Measurements from ENCODE around the gene GPD1.

DNA sequence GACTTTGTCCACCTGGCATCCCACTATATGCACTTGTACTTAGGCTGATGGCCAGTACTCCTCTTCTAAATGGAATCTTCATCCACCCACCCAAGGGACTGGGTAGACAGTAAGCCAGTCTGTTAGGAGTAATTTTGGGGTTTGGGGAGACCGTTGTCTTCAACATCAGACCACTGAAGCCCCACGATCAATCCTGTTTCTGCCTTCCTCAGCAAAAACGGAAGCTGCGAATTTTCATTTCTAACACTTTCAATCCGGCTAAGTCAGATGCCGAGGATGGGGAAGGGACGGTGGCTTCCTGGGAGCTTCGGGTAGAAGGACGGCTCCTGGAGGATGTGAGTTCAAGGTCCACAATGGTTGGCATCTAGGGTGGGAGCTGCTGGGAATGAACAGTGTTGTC lies 16.7 kb upstream of the GPD1 start:
- TF ChIP-seq, protein P1, sequence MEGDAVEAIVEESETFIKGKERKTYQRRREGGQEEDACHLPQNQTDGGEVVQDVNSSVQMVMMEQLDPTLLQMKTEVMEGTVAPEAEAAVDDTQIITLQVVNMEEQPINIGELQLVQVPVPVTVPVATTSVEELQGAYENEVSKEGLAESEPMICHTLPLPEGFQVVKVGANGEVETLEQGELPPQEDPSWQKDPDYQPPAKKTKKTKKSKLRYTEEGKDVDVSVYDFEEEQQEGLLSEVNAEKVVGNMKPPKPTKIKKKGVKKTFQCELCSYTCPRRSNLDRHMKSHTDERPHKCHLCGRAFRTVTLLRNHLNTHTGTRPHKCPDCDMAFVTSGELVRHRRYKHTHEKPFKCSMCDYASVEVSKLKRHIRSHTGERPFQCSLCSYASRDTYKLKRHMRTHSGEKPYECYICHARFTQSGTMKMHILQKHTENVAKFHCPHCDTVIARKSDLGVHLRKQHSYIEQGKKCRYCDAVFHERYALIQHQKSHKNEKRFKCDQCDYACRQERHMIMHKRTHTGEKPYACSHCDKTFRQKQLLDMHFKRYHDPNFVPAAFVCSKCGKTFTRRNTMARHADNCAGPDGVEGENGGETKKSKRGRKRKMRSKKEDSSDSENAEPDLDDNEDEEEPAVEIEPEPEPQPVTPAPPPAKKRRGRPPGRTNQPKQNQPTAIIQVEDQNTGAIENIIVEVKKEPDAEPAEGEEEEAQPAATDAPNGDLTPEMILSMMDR (IDR thresholded peaks at IDR 0.05): no peak
- TF ChIP-seq POLR2A (IDR thresholded peaks at IDR 0.05; ENCODE audit: low read depth) (no peak), EP300 (IDR thresholded peaks at IDR 0.05) (no peak), POLR2AphosphoS5 (IDR thresholded peaks at IDR 0.05) (no peak)
